Cardiac septum (tissue), 1 donor: ENCODE results near the gene SMAD6. TPM values are rescaled to one million over a fixed set of nuclear protein-coding genes. Genes with fewer than 3 reads are reported as not detected.
"Not testable (repeated sequence)": the region's sequence is repeated elsewhere in the genome, so short reads cannot be mapped to it uniquely, and the experiment has no call there.

ENCODE experiments used
- DNase-seq: peaks from one replicate; pipeline ENCODE4 v3.0.0-alpha.2; 2020; ENCODE audit warnings: low spot score
- intact Hi-C: fragments of 100-400 bp; cut with DNase I; formaldehyde crosslinking; loops from one replicate; pipeline ENCODE4 v1.14.0; 2022
- total RNA-seq: library from RNA; stranded (reverse); fragmentation: NEBNext Ultra II Directional; extraction: Animal tissue kit (Norgen Biotek cat#: 25700); gene quantifications from one replicate; pipeline ENCODE4 v1.2.1, GENCODE V29; 2021
- donor health status: DM: no; HTN: no; CAD: no.

Gene SMAD6
- total RNA-seq, 1 donor from 2014 or later: 50.2 TPM

GRCh38 chr15:66750609-66751008 is 48.6 kb downstream of the SMAD6 start:
- DNase-seq: no peak
- intact Hi-C loops: no loop called here

- no peak for DNase-seq
Measured at GRCh38 chr15:66751579-66751978, 49.5 kb downstream of the SMAD6 start.

GRCh38 chr15:66752078-66752477 is 50.0 kb downstream of the SMAD6 start:
- no peak for DNase-seq
- intact Hi-C loops: no loop called here

More at GRCh38 chr15:66751579-66751978, 49.5 kb downstream of the SMAD6 start:
- intact Hi-C loops: no loop called here

GRCh38 chr15:66753687-66754377 is 51.8 kb downstream of the SMAD6 start:
- DNase-seq: no peak
- intact Hi-C loops: no loop called here

GRCh38 chr15:66754789-66755188 is 52.8 kb downstream of the SMAD6 start:
- intact Hi-C loops: no loop called here
- DNase-seq: no peak

GRCh38 chr15:66755298-66756068 is 53.4 kb downstream of the SMAD6 start:
- intact Hi-C loops: no loop called here

GRCh38 chr15:66756295-66756694 is 54.3 kb downstream of the SMAD6 start:
- intact Hi-C loops: no loop called here
- no peak for DNase-seq

More at GRCh38 chr15:66755298-66756068, 53.4 kb downstream of the SMAD6 start:
- no peak for DNase-seq

GRCh38 chr15:66757030-66757429 is 55.0 kb downstream of the SMAD6 start:
- DNase-seq: no peak
- intact Hi-C loops: no loop called here

GRCh38 chr15:66757521-66757920 is 55.5 kb downstream of the SMAD6 start:
- intact Hi-C loops: no loop called here
- DNase-seq: no peak

GRCh38 chr15:66758217-66758616 is 56.2 kb downstream of the SMAD6 start:
- DNase-seq, intact Hi-C loops: not testable (repeated sequence)

GRCh38 chr15:66758844-66759243 is 56.8 kb downstream of the SMAD6 start:
- DNase-seq: no peak
- intact Hi-C loops: no loop called here

GRCh38 chr15:66760097-66760967 is 58.3 kb downstream of the SMAD6 start:
- intact Hi-C loops: no loop called here
- no peak for DNase-seq

GRCh38 chr15:66760968-66761725 is 59.1 kb downstream of the SMAD6 start:
- intact Hi-C loops: no loop called here
- DNase-seq: no peak

GRCh38 chr15:66761726-66762595 is 59.9 kb downstream of the SMAD6 start:
- no peak for DNase-seq
- intact Hi-C loops: no loop called here

- intact Hi-C loops: no loop called here
- peak; percentile 93 for DNase-seq
Measured at GRCh38 chr15:66763186-66764071, 61.4 kb downstream of the SMAD6 start.

- no peak for DNase-seq
- intact Hi-C loops: no loop called here
Measured at GRCh38 chr15:66764072-66764786, 62.2 kb downstream of the SMAD6 start.
